Stimulated activated CD8-positive, alpha-beta memory T cell treated with anti-CD3 and anti-CD28 coated beads, Interleukin-4, amount 100 ng/mL, for 4 hours (primary cell): ENCODE results near the gene CAPN13.

ENCODE experiments used
- DNase-seq, 2 donors: peaks; one replicate each; pipeline ENCODE4 v3.0.0-alpha.2; 2020; ENCODE audit warnings: low read depth in 2 of 2, low spot score in 1 of 2

CAPN13 gene

GRCh38 chr2:30789670-30790210 lies 17.5 kb downstream of the CAPN13 start:
- DNase-seq, result no peak

GRCh38 chr2:30786923-30787685 lies 20.1 kb downstream of the CAPN13 start:
- DNase-seq, result no peak

- DNase-seq, result no peak
Observed at GRCh38 chr2:30784682-30785081, 22.6 kb downstream of the CAPN13 start.

- no peak for DNase-seq
Observed at GRCh38 chr2:30781961-30782533, 25.2 kb downstream of the CAPN13 start.

GRCh38 chr2:30781451-30781850 lies 25.8 kb downstream of the CAPN13 start:
- no peak for DNase-seq

- no peak for DNase-seq
Observed at GRCh38 chr2:30780776-30781330, 26.4 kb downstream of the CAPN13 start.

GRCh38 chr2:30778611-30779010 lies 28.6 kb downstream of the CAPN13 start:
- no peak for DNase-seq

- DNase-seq, result no peak
Observed at GRCh38 chr2:30777661-30778505, 29.4 kb downstream of the CAPN13 start.

- no peak for DNase-seq
Observed at GRCh38 chr2:30776831-30777635, 30.2 kb downstream of the CAPN13 start.

- no peak for DNase-seq
Observed at GRCh38 chr2:30775833-30776232, 31.4 kb downstream of the CAPN13 start.

GRCh38 chr2:30772021-30772705 lies 35.1 kb downstream of the CAPN13 start:
- no peak for DNase-seq

- DNase-seq, result no peak
Observed at GRCh38 chr2:30770816-30771576, 36.2 kb downstream of the CAPN13 start.

GRCh38 chr2:30769891-30770462 lies 37.3 kb downstream of the CAPN13 start:
- DNase-seq, result no peak

- no peak for DNase-seq
Observed at GRCh38 chr2:30769481-30769780, 37.8 kb downstream of the CAPN13 start.

GRCh38 chr2:30768708-30769480 lies 38.4 kb downstream of the CAPN13 start:
- DNase-seq, result no peak

GRCh38 chr2:30768036-30768686 lies 39.1 kb downstream of the CAPN13 start:
- DNase-seq, result no peak

GRCh38 chr2:30766666-30767065 lies 40.6 kb downstream of the CAPN13 start:
- DNase-seq, result no peak
